ENCODE data around the gene TRIM72. TPM values are rescaled to one million over a fixed set of nuclear protein-coding genes. Genes with fewer than 3 reads are reported as not detected.
A peak's percentile ranks its signal among the peaks of the same experiment; 100 is the strongest.

TRIM72 gene
- total RNA-seq, 1 donor from 2014 or later: not detected

DNA sequence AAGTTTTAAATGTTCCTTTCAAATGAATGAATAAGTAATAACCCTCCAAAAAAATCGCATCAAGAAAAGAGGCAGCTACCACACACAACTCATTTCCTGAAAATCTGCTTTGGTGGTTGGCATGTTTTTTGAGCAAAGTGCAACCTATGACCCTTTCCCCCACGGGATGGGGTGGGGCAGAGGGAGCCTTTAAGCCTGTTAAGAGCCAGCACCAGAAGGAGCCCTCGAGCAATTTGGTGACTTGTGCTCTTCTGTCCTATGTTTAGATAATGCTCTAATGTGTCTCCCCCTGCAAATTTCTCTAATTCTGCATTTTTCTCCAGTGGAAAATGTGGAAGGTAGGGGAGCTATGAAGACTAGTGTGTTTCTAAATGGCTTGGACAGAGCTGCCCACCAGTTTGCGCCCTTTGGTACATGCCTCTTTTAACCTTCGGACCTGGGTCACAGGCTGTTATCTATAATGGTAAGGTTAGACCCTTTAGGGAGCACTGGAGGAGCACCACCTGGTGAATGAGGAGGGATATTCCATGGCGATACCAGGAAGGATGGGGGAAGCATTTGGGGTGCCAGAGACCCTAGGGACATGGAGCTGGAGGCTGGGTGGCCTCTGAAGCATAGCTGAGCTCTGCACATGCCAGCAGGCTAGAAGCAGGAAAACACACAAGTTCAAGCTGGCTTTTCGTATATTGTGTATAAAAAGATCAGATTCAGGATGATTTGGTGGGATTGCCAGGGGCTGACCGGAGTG lies 12.9 kb upstream of the TRIM72 start:
- H3K4me3 Mint-ChIP-seq (ENCODE audit: unreplicated experiment): peak overlapping the region; percentile 80
- no peaks in the 10 kb centered on the region for H3K9me3 Mint-ChIP-seq (ENCODE audit: unreplicated experiment)
- TF ChIP-seq, protein P1, sequence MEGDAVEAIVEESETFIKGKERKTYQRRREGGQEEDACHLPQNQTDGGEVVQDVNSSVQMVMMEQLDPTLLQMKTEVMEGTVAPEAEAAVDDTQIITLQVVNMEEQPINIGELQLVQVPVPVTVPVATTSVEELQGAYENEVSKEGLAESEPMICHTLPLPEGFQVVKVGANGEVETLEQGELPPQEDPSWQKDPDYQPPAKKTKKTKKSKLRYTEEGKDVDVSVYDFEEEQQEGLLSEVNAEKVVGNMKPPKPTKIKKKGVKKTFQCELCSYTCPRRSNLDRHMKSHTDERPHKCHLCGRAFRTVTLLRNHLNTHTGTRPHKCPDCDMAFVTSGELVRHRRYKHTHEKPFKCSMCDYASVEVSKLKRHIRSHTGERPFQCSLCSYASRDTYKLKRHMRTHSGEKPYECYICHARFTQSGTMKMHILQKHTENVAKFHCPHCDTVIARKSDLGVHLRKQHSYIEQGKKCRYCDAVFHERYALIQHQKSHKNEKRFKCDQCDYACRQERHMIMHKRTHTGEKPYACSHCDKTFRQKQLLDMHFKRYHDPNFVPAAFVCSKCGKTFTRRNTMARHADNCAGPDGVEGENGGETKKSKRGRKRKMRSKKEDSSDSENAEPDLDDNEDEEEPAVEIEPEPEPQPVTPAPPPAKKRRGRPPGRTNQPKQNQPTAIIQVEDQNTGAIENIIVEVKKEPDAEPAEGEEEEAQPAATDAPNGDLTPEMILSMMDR (IDR thresholded peaks at IDR 0.05): no peak
- peaks cover 7% of the 10 kb centered on the region for H3K27me3 Mint-ChIP-seq (ENCODE audit: unreplicated experiment)
- DNase-seq (ENCODE audit: extremely low spot score, unreplicated experiment): no peak
- peaks cover 40% of the 10 kb centered on the region for H3K4me1 Mint-ChIP-seq (ENCODE audit: unreplicated experiment)
- no peak overlapping the region for H3K27ac Mint-ChIP-seq (ENCODE audit: unreplicated experiment)
- H3K36me3 Mint-ChIP-seq (ENCODE audit: unreplicated experiment): peaks cover 14% of the 10 kb centered on the region

DNA sequence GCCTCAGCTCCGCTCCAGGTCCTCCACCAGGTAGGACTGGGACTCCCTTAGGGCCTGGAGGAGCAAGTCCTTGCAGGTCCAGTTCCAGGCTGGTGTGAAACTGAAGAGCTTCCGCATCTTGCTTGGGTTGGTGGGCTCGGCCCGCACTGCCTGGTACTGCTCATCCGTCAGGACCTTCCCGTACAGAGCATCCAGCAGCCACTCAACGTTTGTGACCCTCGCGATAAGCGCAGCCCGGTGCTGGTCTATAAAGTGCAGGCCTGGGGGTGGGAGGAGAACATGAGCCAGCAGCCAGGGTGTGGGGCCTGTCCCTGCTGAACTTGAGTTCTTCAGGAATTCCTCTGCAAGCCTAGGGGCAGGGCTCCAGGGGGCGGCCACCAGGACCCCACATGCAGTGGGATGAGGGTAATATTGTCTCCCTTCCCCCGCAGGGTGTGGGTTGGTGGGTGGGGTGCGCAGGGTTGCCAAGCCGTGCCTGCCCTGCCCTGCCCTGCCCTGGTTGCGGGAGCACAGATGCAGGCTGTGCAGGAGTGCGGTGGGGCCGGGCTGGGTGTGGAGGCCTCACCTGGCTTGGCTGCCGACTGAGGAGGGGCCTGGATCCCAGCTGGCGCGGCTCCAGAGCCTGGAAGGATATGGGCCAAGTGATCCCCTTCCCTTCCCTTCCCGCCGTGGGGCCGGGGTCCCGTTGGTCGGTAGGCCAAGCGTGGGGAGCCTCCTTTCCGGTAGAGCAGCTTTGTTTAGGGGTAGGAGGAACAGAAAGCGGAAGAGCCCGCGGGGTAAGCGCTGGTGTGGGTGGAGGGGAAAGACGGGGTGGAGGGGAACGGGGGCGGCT lies 12.1 kb upstream of the TRIM72 start:
- Mint-ChIP-seq H3K27me3 (ENCODE audit: unreplicated experiment) (peaks cover 7% of the 10 kb centered on the region), H3K36me3 (ENCODE audit: unreplicated experiment) (peaks cover 11% of the 10 kb centered on the region), H3K9me3 (ENCODE audit: unreplicated experiment) (no peaks in the 10 kb centered on the region), H3K4me3 (ENCODE audit: unreplicated experiment) (peak overlapping the region; percentile 80), H3K27ac (ENCODE audit: unreplicated experiment) (no peak overlapping the region), H3K4me1 (ENCODE audit: unreplicated experiment) (peaks cover 40% of the 10 kb centered on the region)
- TF ChIP-seq, protein P1 (IDR thresholded peaks at IDR 0.05): no peak
- DNase-seq (ENCODE audit: extremely low spot score, unreplicated experiment): no peak

DNA sequence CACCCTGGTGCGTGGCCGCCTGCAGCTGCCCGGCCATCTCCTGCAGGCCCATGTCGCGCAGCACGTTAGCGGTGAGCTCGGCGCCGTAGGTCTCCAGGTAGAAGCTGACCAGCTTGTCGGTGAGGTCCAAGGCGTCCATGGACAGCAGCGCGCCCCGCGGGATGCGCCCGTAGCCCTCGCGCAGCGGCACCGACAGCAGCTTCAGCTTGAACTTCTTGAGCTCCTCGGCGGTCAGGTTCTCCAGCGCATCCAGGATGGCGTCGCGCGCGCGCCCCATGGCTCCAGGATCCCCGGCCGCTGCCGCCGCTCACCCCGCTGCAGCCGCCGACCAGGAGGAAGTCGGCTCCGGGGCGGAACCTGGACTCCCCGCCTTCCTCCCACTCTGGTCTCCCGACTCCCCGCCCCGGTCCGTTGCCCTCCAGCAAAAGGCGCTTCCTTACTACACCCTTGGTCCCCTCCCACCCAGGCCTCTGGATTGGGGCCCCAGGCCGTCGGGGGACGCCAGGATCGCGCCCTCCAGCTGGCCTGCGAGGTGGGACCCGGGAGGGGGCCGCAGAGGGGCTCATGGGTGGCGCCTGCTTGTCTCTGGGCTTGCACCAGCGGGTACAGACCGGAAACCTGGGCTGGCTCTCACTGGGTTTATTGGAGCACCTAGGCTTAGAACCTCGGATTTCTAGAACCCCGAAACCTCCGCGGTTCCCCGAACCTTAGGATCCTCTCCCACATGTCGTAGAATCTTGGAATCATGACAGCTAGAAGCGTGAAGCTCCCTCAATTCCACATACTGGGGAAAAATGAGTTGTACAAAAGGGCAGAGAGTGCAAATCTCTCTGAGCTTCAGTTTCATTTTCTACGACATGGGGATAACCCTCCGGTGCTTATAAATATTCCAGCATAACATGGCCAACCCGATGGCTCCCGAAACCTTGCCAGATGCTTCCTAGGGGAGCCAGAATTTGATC lies 11.2 kb upstream of the TRIM72 start, which contains the start of gene PYCARD:
PYCARD (minus strand) TSS at position 347 of the 962 bp plus-strand sequence; CDS start at position 277, 70 bp downstream.
- peaks cover 40% of the 10 kb centered on the region for H3K4me1 Mint-ChIP-seq (ENCODE audit: unreplicated experiment)
- peaks cover 9% of the 10 kb centered on the region for H3K27me3 Mint-ChIP-seq (ENCODE audit: unreplicated experiment)
- TF ChIP-seq, protein P1 (IDR thresholded peaks at IDR 0.05): no peak
- no peaks in the 10 kb centered on the region for H3K9me3 Mint-ChIP-seq (ENCODE audit: unreplicated experiment)
- H3K36me3 Mint-ChIP-seq (ENCODE audit: unreplicated experiment): peaks cover 11% of the 10 kb centered on the region
- H3K27ac Mint-ChIP-seq (ENCODE audit: unreplicated experiment): no peak within 1 kb of the TSS
- H3K4me3 Mint-ChIP-seq (ENCODE audit: unreplicated experiment): peak within 1 kb of the TSS; percentile 80
- DNase-seq (ENCODE audit: extremely low spot score, unreplicated experiment): no peak

DNA sequence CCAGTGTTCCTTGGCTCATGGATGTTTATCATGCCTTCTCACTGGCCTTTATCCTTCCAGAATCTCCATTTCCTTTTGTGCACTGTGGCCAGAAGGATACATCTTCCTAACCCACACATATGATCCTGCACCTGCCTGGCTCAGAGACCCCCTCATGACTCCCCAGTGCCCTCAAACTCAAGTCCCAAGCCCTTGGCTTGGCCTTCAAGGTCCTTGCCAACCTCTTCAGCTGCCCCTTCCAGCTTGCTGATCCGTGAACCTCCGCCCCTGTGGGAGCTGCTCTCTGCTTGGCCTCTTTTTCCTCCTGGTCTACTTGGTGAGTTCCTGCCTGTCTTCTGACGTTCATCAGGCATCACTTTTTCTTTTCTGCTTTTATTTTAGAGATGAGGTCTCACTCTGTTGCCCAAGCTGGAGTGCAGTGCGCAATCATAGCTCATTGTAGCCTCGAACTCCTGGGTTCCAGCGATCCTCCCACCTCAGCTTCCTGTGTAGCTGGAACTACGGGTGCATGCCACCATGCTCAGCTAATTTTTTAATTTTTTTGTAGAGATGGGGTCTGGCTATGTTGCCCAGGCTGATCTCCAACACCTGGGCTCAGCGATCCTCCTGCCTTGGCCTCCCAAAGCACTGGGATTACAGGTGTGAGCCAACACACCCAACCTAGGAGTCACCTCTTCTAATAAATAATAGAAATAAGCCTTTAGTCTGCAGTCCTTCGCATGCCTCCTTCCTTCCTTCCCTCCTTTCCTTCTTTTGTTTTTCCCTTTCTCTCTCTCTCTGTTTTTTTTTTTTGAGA lies 8.8 kb upstream of the TRIM72 start:
- Mint-ChIP-seq H3K4me3 (ENCODE audit: unreplicated experiment) (no peak overlapping the region), H3K9me3 (ENCODE audit: unreplicated experiment) (no peaks in the 10 kb centered on the region), H3K36me3 (ENCODE audit: unreplicated experiment) (no peaks in the 10 kb centered on the region), H3K27ac (ENCODE audit: unreplicated experiment) (no peak overlapping the region), H3K4me1 (ENCODE audit: unreplicated experiment) (peaks cover 27% of the 10 kb centered on the region), H3K27me3 (ENCODE audit: unreplicated experiment) (peaks cover 20% of the 10 kb centered on the region)
- TF ChIP-seq, protein P1 (IDR thresholded peaks at IDR 0.05): no peak
- no peak for DNase-seq (ENCODE audit: extremely low spot score, unreplicated experiment)

All from osteocyte (in vitro differentiated cells).